T-helper 2 cell treated with Interferon-gamma antibody and Interleukin-4, amounts not matched to agents 100 ng/mL and 5 ng/mL, for 36 hours (primary cell): ENCODE data around the gene TFF2. TPM values are rescaled to one million over a fixed set of nuclear protein-coding genes. Genes with fewer than 3 reads are reported as not detected.

Source experiments
- intact Hi-C: fragments of 100-400 bp; cut with micrococcal nuclease; formaldehyde crosslinking; loops from one replicate; pipeline ENCODE4 v1.15.1; 2023
- total RNA-seq: library from RNA; stranded (reverse); gene quantifications from 2 replicates; pipeline ENCODE4 v1.2.3, GENCODE V29; 2022

Gene TFF2
- total RNA-seq, 1 donor from 2014 or later, result not detected

DNA sequence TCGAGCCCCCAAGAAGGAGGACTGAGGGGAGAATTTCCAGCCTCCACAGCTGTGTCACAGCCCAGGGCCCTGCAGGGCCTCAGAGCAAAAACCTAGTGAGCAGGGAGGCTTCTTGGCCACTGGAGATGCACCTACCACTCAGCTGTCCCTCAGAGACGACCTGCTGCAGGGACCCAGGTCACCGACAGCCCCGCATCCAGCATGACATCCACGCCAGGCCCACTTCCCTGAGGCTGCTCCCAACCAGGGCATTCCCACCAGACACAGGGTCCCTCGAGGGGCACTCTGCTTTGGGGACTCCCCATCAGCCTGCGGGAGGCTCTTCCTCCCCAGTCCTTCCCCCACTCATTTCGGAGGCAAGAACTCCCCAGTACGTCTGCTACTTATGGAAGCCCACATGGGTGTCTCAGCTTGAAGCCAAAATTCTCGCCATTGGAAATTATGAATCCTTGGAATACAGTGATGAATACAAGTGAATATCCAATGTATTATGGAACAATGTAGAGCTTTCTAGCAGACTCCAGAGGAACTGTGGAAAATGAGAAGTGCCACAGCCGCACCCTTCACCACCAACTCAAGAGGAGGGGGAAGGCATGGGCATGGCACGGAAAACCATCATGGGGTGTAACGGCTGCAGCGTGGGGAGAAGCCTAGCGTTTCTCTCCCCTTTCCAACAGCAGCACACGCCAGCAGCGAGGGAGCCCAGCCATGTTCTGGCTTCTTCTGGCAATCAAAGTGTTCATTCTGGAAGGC lies 42.5 kb downstream of the TFF2 start:
- intact Hi-C loops, result loop anchor here (5.0 kb wide), 2 partner anchors 161 to 219 kb away; no protein-coding TSS in a partner anchor

DNA sequence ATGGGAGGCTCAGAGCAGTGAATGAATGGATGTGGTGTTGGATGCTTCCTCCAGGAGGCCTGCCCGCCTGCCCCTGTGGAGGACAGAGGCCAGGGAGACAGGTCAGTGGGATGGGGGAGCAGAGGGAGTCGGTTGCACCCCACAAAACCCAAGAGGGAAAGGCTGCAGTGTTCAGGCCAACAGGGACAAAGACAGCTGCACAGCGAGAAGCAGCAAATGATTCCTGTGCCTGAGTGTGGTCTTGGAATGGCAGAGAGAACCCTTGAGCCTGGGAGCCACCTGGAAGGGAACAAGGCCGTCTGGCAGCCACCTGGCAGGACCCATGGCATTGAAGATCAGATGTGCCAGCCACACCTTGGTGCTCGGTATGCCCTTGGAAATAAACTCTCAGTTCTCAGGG lies 43.7 kb downstream of the TFF2 start:
- intact Hi-C loops, result loop anchor here (5.0 kb wide), 2 partner anchors 160 to 220 kb away; no protein-coding TSS in a partner anchor

DNA sequence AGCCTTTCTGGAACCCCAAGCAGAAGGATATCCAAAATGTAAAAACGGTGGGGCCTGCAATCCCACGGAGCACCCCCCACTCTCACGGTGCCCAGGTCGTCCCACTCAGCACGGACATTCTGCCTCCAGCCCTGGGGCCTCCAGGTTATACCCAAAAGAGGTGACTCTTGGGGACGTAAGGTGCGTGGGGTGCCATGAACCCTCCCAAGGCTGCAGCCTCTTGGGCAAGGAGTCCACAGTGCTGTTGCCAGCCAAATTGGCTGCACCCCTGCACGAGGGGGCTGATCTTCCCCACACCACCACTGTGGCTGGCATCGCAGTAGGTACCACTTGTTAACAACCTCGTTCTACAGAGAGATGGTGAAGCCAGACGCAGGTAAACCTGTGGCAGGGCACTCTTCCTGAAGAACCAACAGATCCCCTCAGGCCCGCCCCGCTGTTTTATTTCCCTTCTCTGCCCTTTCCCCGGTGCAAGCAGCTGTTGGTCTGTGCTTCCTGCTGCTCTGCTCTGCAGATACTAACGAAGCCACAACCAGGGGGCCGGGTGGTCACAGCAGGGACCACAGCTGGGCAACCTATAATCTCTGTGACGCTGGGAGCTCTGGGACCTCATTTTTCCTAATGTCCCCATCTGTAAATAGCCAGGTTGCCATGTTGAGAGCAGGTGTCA lies 44.3 kb downstream of the TFF2 start:
- intact Hi-C loops, result loop anchor here (5.0 kb wide), 2 partner anchors 159 to 221 kb away; no protein-coding TSS in a partner anchor

DNA sequence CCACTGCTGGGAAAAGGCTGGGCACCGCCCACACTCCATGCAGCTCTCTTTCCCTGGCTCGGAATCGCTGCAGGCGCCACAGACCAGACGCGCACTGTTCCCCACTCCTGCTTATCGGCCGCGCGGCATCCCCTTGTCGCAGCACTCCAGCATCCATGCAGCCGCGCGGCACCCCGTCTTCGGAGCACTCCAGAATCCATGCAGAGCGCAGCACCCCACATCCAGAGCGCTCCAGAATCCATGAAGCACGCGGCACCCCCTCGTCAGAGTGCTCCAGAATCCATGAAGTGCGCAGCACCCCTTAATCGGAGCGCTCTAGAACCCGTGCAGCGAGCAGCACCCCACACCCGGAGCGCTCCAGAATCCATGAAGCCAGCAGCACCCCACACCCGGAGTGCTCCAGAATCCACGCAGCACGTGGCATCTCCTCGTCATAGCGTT lies 45.1 kb downstream of the TFF2 start:
- intact Hi-C loops, result loop anchor here (5.0 kb wide), 2 partner anchors 158 to 222 kb away; no protein-coding TSS in a partner anchor

DNA sequence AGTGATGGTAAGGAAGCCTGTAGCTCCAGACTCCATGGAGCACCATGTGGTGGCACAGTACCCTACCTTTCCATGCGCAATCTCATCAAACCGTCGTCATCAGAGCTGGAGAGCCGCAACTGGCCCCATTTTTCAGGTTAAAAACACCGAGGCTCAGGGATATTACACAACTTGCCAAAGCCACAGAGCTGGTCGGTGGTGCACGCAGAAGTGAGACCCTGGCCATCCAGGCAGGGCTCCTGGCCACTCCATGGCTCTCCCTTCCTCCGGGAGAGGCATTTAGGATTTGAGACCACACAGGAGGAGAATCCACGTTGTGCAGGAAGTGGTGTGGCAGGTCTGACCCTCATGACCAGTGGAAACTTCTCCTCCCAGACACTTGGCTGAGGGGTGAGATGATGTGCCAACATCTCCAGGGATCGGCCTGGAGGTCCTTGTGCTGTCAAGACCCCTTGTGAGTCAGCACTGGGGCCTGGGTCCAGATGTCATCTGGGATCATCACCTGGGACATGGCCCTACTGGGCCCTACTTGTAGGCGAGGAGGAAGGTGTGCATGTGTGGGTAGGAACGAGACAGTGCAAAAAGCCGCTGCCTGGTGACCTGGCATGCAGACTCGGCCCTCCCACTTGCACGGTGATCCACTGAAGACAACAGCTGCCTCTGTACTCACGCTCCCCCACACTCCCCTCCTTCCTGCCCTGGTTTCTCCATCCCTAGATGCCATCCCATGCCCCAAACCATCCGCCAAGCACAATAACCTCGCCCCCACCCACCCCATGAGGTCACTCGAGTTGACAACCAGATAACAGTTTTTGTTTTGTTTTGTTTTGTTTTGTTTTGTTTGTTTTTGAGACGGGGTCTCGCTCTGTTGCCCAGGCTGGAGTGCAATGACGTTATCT lies 46.0 kb downstream of the TFF2 start:
- intact Hi-C loops, result loop anchor here (5.0 kb wide), 2 partner anchors 158 to 222 kb away; no protein-coding TSS in a partner anchor

DNA sequence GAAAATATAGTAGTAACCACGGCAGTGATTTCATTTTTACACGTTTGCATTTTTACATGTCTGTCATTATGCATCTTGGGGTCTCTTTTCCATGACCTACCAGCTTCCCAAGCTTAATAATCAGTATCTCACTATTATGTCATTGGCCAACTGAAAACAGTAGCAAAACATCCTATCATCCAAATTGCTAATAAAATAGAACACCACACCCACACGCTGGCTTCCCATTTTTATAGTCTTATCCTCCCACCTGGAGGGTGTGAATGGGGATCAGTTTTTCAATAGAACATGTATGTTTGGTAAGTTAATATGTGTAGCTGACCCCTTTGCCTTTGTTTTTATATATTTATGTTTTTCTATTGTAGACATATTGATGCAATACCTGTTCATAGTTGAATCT lies 47.4 kb downstream of the TFF2 start:
- intact Hi-C loops, result no loop called here

DNA sequence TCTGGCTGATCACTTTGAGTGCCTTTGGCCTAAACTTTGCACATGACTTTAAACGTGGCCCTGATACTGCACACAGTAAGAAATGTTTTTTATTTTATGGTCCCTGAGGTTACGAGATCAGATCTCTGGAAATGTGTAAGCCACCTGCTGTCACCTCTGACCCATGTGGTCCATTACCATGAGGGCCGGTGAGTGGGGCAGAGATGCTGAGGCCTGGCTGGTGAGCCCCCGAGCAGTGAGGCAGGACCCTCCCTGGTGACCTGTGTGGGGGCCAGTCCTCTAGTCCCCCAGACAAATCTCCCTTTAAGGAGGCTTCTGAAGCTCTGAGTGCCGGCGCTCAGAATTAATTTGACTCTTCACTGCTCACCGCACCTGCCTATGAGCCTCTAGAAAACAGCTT lies 48.0 kb downstream of the TFF2 start:
- intact Hi-C loops, result no loop called here

DNA sequence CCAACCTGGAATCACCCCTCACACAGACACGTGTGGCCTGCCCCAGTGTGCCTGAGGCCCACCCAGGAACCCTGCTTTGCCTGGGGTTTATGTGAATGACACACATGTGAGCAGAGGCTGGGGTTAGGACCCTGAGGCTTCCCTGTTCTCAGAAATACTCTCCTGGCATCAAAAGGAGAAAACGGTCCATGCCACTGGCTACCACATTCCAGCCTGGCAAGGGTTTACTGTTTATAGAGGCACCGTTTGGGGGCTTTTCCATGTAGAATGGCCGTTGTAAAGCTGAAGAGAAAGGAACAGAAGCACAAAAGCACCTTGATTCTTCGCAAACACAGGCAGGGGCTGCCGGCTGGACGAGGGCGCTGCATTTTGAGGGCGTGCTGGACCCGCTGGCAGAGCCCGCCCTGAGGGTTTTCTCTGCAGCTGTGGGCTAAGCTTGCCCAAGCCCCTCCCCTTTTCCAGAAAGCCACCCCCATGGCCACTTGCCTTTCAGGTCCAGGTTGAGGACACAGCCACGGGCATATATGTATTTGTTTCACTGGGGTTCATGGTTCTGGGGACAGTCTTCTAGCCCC lies 48.6 kb downstream of the TFF2 start:
- intact Hi-C loops, result no loop called here

DNA sequence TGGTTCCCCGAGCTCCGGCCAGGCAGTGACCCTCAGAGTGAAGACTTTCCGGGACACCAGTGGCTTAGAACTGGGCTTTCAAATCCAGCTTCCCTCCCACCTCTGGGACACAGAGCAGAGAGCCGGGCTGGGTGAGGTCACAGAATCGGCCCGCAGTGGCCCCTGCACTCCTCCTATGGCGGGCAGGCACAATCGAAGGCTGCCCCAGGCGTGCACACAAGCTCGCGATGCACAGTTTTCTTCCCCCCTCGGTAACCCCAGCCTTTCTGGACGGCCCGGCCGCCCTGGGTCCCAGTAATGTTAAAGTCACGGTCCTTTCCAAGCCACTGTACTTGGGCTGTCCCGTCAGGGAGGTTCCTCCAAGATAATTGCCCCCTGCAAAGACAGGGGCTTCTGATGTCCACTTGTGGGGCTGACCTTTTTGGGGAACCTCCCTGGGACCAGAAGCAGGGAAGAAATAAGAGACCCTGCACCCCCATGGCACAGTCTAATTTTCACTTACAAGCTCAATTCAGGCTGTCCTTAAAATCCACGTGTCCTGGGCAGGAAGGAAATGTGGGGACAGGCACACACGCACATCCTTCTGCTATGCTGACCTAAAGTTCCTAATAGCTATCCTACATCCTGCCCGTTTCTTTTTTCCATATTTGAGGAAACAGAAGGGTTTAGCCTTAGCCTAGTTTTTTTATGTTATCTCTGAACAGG lies 49.3 kb downstream of the TFF2 start:
- intact Hi-C loops, result no loop called here

DNA sequence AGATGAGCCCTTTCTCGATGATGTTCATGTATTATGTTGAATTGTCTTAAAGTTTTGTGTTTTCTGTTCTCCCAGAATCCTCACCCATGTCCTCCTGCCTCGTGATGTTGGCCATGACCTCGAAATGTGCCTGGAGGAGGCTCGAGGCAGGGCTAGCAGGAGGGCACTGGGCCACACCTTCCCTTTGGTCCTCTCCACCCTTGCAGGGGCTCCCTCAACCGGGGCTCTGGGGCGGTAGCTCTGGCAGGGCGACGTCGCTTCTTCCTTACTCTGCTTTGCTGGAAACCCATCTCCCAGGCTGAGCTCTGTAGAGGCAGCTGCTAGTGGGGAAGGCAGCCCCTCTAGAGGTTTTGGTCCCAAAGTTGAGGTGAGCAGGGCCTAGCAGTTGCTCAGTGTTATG lies 49.8 kb downstream of the TFF2 start:
- intact Hi-C loops, result no loop called here

DNA sequence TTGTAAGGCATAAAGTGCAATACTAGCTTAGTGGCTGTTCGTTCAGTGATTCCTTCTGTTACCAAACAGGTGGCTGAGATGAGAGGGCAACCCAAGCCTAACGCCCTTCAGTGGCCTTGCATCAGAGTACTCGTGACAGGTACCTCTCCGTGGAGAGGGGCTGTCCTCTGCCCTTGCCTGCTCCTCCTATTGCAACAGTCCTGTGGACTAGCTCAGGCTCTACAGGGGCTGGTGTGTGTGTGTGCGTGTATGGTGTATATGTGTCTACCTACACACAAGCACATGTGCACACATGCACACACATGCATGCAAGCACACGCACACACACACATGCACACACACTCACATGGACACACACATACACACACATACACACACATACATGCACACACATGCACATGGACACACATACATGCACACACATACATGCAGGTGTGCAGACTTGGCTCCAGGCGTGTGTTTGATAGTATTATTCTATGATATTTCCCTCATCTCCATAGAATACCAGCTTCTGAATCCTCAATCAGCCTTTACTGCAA lies 50.7 kb downstream of the TFF2 start:
- intact Hi-C loops, result no loop called here

DNA sequence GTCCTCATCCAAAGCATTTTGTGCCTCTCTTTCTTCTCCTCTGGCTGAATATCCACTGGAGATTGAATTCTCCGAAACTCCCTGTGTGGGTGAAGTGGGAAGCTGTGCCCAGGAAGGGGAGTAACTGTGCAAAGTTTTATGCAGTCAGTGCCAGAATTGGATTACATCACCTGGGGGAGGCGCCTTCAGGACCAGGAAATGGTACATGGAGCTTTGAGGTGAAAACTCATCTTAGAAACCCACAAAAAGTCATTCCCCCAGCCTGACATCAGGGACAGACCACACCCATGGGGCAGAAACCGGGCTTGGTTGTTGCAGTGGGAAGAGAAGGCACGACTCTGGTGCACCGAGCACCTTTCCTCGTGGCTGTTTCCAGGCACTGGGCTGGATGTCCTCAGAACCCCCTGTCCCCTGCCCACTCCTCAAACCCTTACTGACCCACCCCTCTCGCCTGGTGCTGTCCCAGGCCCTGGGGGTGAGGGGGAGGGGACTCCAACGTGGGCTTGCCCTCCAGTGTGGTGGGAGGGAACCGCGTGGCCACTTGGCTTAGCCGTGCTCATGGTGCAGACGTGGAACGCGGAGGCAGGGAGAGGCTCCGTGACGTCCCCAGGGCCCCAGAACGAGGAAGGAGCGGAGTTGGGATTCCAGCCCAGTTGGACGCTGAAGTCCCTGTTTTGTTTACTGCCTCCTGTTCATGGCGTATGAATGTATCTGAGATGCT lies 51.3 kb downstream of the TFF2 start:
- intact Hi-C loops, result no loop called here

DNA sequence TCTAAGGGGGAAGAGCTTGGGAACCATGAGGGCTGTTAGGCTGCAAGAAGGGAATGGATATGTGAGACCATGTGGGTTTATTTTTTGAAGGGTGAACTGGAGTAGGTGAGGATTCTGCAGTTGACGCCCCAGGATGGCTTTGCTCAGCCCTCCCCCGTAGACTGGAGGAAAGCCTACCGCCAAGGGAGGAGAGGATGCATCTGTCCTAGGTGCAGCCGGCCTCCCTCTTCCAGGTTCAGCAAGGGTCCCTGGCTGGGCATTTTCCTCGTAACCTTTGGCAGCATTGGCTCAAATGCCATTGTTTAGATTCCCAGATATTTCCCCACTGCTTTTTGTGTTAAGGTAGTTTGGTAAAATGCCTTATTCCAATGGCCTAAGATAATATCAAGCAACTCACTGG lies 52.1 kb downstream of the TFF2 start:
- intact Hi-C loops, result no loop called here

DNA sequence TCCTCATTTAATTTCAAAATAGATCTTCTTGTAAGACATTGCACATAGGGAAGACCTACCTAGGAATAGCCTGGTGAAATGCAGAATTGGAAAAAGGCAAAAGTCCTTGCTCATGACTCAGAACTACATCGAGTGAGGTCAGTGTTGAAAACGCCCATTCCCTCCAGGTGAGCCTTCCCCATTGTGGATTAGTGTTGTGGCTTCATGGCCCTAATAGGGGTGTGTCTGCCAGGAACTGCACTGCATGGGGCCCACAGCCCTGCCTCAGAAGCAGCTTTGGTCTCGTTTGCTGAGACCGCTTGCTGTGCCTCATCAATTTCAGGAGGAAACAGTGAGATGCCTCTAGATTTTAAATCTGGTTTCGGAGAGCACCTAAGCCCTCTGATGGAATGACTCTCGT lies 52.6 kb downstream of the TFF2 start:
- intact Hi-C loops, result no loop called here

DNA sequence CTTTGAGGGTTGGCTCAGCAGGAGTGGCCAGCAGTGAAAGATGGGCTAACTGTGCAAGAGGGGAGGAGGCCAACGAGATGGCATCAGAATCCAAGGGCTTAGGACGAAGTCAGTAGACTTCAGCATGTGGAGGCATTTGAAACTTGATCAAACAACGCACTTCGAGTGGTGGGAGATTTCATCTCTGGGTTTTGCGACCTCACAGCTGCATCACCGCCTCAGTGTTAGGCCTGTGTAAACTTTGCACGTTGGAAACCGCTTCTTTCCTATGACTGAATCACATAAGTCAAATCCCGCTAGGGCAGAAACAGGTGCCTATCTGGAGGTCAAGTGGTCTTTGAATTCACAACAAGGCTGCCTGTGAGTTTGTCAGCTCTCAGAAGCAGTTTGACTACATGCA lies 53.4 kb downstream of the TFF2 start:
- intact Hi-C loops, result no loop called here

DNA sequence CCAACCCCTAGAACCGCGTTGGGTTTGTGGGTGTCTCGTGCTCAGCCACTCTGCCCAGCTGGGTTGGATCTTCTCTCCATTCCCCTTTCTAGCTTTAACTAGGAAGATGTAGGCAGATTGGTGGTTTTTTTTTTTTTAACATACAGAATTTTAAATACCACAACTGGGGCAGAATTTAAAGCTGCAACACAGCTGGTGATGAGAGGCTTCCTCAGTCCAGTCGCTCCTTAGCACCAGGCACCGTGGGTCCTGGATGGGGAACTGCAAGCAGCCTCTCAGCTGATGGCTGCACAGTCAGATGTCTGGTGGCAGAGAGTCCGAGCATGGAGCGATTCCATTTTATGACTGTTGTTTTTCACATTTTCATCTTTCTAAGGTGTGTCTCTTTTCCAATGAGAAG lies 54.3 kb downstream of the TFF2 start:
- intact Hi-C loops, result no loop called here
